ENCODE results near the gene REV3L. TPM values are rescaled to one million over a fixed set of nuclear protein-coding genes. Genes with fewer than 3 reads are reported as not detected.

Gene REV3L
- total and polyA plus RNA-seq, 2 of the 8 experiments (the other 6 are each of a cell fraction or from before 2014, with no cell fraction given): 2.1 to 6.6 TPM

- no peak overlapping the region for H3K9ac ChIP-seq (replicated peaks in 1 of 4; ENCODE audit: extremely low read depth in 1 of 4, low read depth in 3 of 4, low read length in 3 of 4)
- H3K79me1 ChIP-seq (ENCODE audit: low read depth, low read length): no peaks in the 10 kb centered on the region
- no peaks in the 10 kb centered on the region for H3K23me2 ChIP-seq (ENCODE audit: low read depth, low read length)
- H4K8ac ChIP-seq (ENCODE audit: extremely low read depth, insufficient read depth, low read length): no peak overlapping the region
- H2BK20ac ChIP-seq (ENCODE audit: low read length): no peak overlapping the region
- 84% methylated on average over 2 of the region's 2 CpGs; no CpG with 5 or more reads in 1 of the 2 experiments for WGBS, 2 experiments (ENCODE audit: extremely low coverage in 1 of 2, insufficient coverage in 1 of 2, insufficient read length in 1 of 2, insufficient replicate concordance in 2 of 2, low coverage in 1 of 2, low lambda C conversion rate in 2 of 2, missing lambda C conversion rate in 1 of 2)
- FAIRE-seq (no peak), DNase-seq (ENCODE audit: low read depth in 1 of 2, low spot score in 2 of 2) (no peak)
- H2AK5ac ChIP-seq (ENCODE audit: low read depth, low read length): no peak overlapping the region
- H2BK120ac ChIP-seq (replicated peaks; ENCODE audit: low read depth, low read length): no peak overlapping the region
- peaks cover under 1 to 18% (median 8%) of the 10 kb centered on the region in 4 experiments; a peak in 6 of 7 replicates for H3K27me3 ChIP-seq (replicated peaks in 1 of 4; ENCODE audit: control insufficient read depth in 3 of 4, extremely low read depth in 1 of 4, insufficient read depth in 3 of 4, low read length in 3 of 4)
- H3K36me3 ChIP-seq (ENCODE audit: control insufficient read depth in 2 of 4, insufficient read depth in 4 of 4, low read length in 3 of 4): no peaks in the 10 kb centered on the region
- no peak overlapping the region for H3K4me2 ChIP-seq (ENCODE audit: insufficient read depth in 1 of 2, low read depth in 2 of 2, low read length in 2 of 2)
- no peak overlapping the region for H2AFZ ChIP-seq (ENCODE audit: low read length)
- H3K79me2 ChIP-seq (ENCODE audit: control insufficient read depth in 1 of 2, insufficient read depth in 2 of 2, low read length in 2 of 2): 0 out of 4 replicates have a peak, but pooled peaks cover 0 to 2% of the 10 kb centered on the region in 2 experiments
- no peak overlapping the region for H3K4ac ChIP-seq (replicated peaks; ENCODE audit: insufficient read length, low read depth, low read length)
- no peak overlapping the region for H2BK5ac ChIP-seq (ENCODE audit: low read depth, low read length)
- H3K56ac ChIP-seq (replicated peaks; ENCODE audit: insufficient read length, low read depth, low read length): no peak overlapping the region
- no peak overlapping the region for H2BK15ac ChIP-seq (ENCODE audit: low read length)
- H3K14ac ChIP-seq (ENCODE audit: insufficient read length): no peak overlapping the region
- no peak overlapping the region for H3K4me3 ChIP-seq (ENCODE audit: extremely low read depth in 1 of 4, insufficient read depth in 2 of 4, low read depth in 3 of 4, low read length in 4 of 4)
- no peak overlapping the region for H4K5ac ChIP-seq (ENCODE audit: insufficient read length, low read depth, low read length)
- H3K27ac ChIP-seq (ENCODE audit: low read depth, low read length): no peak overlapping the region
- H4K20me1 ChIP-seq (replicated peaks in 1 of 2; ENCODE audit: control insufficient read depth in 1 of 2, insufficient read depth in 2 of 2, low read length in 2 of 2): peaks cover 4 to 6% of the 10 kb centered on the region in 2 experiments
- ChIA-PET POLR2A (ENCODE audit: partially characterized antibody) (no interaction called here), CTCF (ENCODE audit: partially characterized antibody) (interaction anchor here (1.2 kb wide), 1 partner anchor 99 kb away, joined by 3 read pairs; no protein-coding TSS in a partner anchor)
- no peak overlapping the region for H3K18ac ChIP-seq (ENCODE audit: extremely low read depth, low read length)
- no peaks in the 10 kb centered on the region for H3K9me3 ChIP-seq (ENCODE audit: insufficient read depth in 2 of 2, low read depth in 1 of 2, low read length in 1 of 2)
- no peak overlapping the region for H2BK12ac ChIP-seq (ENCODE audit: low read depth, low read length)
- no peak overlapping the region for H3K23ac ChIP-seq (ENCODE audit: insufficient read length)
- peaks cover 0 to 3% (median 1%) of the 10 kb centered on the region in 4 experiments; a peak in 1 of 7 replicates for H3K4me1 ChIP-seq (replicated peaks in 1 of 4; ENCODE audit: control insufficient read depth in 3 of 4, insufficient read depth in 4 of 4, low read length in 3 of 4)
- H4K91ac ChIP-seq (replicated peaks; ENCODE audit: insufficient read length, low read length): no peak overlapping the region
- TF ChIP-seq TEAD4 (IDR thresholded peaks at IDR 0.05; ENCODE audit: low read depth, low read length) (no peak), RNF2 (IDR thresholded peaks at IDR 0.05; ENCODE audit: borderline replicate concordance, low read depth, low read length, missing control alignments, poor library complexity, severe bottlenecking) (no peak), PHF8 (conservative IDR thresholded peaks at IDR 0.05; ENCODE audit: low read depth, low read length) (no peak), CHD1 (IDR thresholded peaks at IDR 0.05; ENCODE audit: low read depth, low read length) (no peak), HDAC2 (IDR thresholded peaks at IDR 0.05; ENCODE audit: borderline replicate concordance in 1 of 2, low read depth in 2 of 2, low read length in 2 of 2) (no peak), HDAC6 (IDR thresholded peaks at IDR 0.05; ENCODE audit: low read depth, low read length) (no peak), RAD21 (IDR thresholded peaks at IDR 0.05 in 1 of 2, conservative IDR thresholded peaks at IDR 0.05 in 1 of 2; ENCODE audit: low read depth in 2 of 2, low read length in 2 of 2) (no peak)
Measured at GRCh38 chr6:111470991-111471390, 12.0 kb downstream of the REV3L start.

Measured in H1 (cell line).